Stimulated activated naive CD8-positive, alpha-beta T cell treated with anti-CD3 and anti-CD28 coated beads, Interleukin-15, amount 100 ng/mL, for 72 hours (primary cell): ENCODE results near the gene DCHS1.

ENCODE experiments used
- ATAC-seq: fragments of 150-1000 bp; cut with Tn5 transposase; 2 replicates; pipeline ENCODE4 v1.10.0; 2021; ENCODE audit warnings: mild to moderate bottlenecking, moderate library complexity
- DNase-seq, 2 donors: peaks; one replicate each; pipeline ENCODE4 v3.0.0; 2021 to 2022
- H3K27ac Mint-ChIP-seq, 2 donors: one replicate each; pipeline ENCODE4 v1.8.0; 2022; ENCODE audit warnings: mild to moderate bottlenecking in 2 of 2, mixed read lengths in 2 of 2, moderate library complexity in 2 of 2
- H3K27me3 Mint-ChIP-seq: one replicate; pipeline ENCODE4 v1.8.0; 2022; ENCODE audit warnings: mixed read lengths
- H3K4me1 Mint-ChIP-seq: one replicate; pipeline ENCODE4 v1.8.0; 2022; ENCODE audit warnings: mild to moderate bottlenecking, mixed read lengths
- H3K4me3 Mint-ChIP-seq, 2 donors: one replicate each; pipeline ENCODE4 v1.8.0; 2022; ENCODE audit warnings: mild to moderate bottlenecking in 2 of 2, mixed read lengths in 2 of 2, moderate library complexity in 1 of 2
- H3K9me3 Mint-ChIP-seq, 2 donors: one replicate each; pipeline ENCODE4 v1.8.0; 2022; ENCODE audit warnings: mixed read lengths in 2 of 2

DCHS1 gene

GRCh38 chr11:6657346-6657745, 1.7 kb upstream of the DCHS1 start:
- Mint-ChIP-seq H3K27ac (no peak overlapping the region), H3K4me3 (no peak overlapping the region), H3K9me3 (no peaks in the 10 kb centered on the region), H3K27me3 (peaks cover 11% of the 10 kb centered on the region), H3K4me1 (peaks cover 11% of the 10 kb centered on the region)
- no peak for ATAC-seq
- no peak for DNase-seq

DNA sequence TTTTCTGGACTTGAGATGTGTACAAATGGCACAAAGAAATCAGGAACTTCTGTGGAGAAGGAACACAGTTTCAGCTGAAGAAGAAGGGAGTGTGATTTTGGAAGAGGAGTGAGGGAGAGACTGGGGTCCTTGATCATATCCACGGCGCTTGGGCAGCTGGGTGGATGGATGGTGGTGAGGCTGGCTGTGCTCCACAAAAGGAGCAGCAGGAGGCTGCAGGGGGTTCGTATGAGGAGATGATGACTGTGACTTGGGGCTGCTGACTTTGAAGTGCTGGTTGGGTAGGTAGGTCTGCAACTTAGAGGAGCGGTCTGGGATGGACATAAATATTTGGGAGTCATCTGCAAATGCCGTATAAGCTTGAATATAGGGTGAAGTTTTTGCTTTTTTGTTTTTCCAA, 1.3 kb upstream of the DCHS1 start:
- Mint-ChIP-seq H3K4me1 (peaks cover 11% of the 10 kb centered on the region), H3K27me3 (peaks cover 11% of the 10 kb centered on the region), H3K4me3 (peak overlapping the region in 1 of 2 donors; percentile 80), H3K9me3 (no peaks in the 10 kb centered on the region), H3K27ac (no peak overlapping the region)
- ATAC-seq = no peak
- DNase-seq = no peak

- ATAC-seq (no peak), DNase-seq (no peak)
- Mint-ChIP-seq H3K27ac (no peak overlapping the region), H3K4me3 (peak overlapping the region; percentile 69 to 80), H3K27me3 (peaks cover 11% of the 10 kb centered on the region), H3K9me3 (no peaks in the 10 kb centered on the region), H3K4me1 (peaks cover 11% of the 10 kb centered on the region)
These were observed 941 bp upstream of the DCHS1 start for GRCh38 chr11:6656584-6656915.

GRCh38 chr11:6655020-6655789, 404 bp downstream of the DCHS1 start:
- Mint-ChIP-seq H3K27ac (no peak overlapping the region), H3K9me3 (no peaks in the 10 kb centered on the region), H3K27me3 (peaks cover 11% of the 10 kb centered on the region), H3K4me1 (peaks cover 11% of the 10 kb centered on the region), H3K4me3 (no peak overlapping the region)
- DNase-seq (peak in 1 of 2 donors; percentile 29), ATAC-seq (peak; percentile 64)

DNA sequence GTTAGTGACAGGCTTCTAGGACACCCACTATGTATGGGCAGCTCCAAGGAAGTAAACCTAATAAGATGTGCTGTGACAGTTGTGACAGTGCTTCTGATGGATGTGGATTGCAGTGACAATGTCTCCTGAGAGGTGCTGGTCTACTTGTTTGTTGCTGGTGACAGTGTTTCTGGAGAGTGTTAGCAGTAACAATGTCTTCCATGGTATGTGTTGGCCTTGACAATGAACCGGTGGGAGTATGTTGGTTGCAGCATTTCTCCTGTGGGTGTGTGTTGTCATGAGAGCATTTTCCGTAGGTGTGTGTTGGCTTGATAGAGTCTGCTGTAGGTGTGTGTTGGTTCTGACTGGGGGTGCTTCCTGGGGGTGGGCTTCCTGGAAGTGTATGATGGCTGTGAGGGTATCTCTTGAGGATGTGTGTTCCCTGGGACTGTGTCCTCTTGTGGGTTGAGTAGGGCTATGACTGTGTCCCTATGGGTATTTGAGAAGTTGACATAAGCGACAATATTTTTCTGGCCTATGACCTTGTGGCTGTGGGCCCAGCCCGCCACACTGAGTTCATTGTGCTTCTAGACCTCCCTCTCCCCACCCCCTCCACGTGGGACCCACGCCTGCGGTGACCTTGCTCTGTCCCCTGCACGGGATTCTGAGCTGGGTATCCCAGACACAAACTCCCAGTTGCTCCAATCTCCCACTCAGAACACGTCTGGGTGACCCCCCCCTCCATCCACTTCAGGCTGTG, 1.2 kb downstream of the DCHS1 start:
- Mint-ChIP-seq H3K4me3 (no peak overlapping the region), H3K9me3 (no peaks in the 10 kb centered on the region), H3K27me3 (peaks cover 11% of the 10 kb centered on the region), H3K4me1 (peaks cover 11% of the 10 kb centered on the region), H3K27ac (no peak overlapping the region)
- no peak for DNase-seq
- ATAC-seq = peak; percentile 55

DNA sequence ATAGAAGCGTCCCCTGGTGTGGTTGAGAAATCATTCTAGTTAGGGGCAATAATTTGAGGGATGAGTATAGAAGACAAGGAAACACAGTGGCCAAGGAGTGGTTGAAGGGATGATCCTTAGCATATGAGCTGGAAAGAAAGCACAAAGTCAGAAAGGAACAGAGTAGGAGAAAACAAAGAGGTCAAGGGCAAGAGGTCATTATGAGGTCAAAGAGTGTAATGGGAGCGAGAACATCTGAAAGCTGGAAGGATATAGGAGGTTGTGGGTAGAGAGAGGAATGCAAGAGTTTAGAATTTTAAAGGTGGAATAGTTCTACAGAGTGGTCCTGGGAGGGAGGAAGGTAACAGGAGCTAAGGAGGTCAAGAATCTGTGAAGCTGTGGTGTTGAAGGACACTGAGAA, 2.0 kb downstream of the DCHS1 start:
- no peak for DNase-seq
- H3K27ac Mint-ChIP-seq = no peak overlapping the region
- ATAC-seq = no peak
- H3K27me3 Mint-ChIP-seq = peaks cover 11% of the 10 kb centered on the region
- H3K4me3 Mint-ChIP-seq = no peak overlapping the region
- H3K4me1 Mint-ChIP-seq = peaks cover 11% of the 10 kb centered on the region
- H3K9me3 Mint-ChIP-seq = no peaks in the 10 kb centered on the region

GRCh38 chr11:6653097-6653496, 2.5 kb downstream of the DCHS1 start:
- H3K27ac Mint-ChIP-seq = no peak overlapping the region
- peaks cover 11% of the 10 kb centered on the region for H3K27me3 Mint-ChIP-seq

GRCh38 chr11:6652182-6652581, 3.4 kb downstream of the DCHS1 start:
- Mint-ChIP-seq H3K4me1 (peaks cover 11% of the 10 kb centered on the region), H3K4me3 (no peak overlapping the region), H3K27ac (no peak overlapping the region), H3K27me3 (peaks cover 11% of the 10 kb centered on the region), H3K9me3 (no peaks in the 10 kb centered on the region)
- DNase-seq (no peak), ATAC-seq (no peak)

More at GRCh38 chr11:6653097-6653496, 2.5 kb downstream of the DCHS1 start:
- H3K4me1 Mint-ChIP-seq = peaks cover 11% of the 10 kb centered on the region
- DNase-seq (no peak), ATAC-seq (no peak)
- no peaks in the 10 kb centered on the region for H3K9me3 Mint-ChIP-seq
- H3K4me3 Mint-ChIP-seq = no peak overlapping the region

DNA sequence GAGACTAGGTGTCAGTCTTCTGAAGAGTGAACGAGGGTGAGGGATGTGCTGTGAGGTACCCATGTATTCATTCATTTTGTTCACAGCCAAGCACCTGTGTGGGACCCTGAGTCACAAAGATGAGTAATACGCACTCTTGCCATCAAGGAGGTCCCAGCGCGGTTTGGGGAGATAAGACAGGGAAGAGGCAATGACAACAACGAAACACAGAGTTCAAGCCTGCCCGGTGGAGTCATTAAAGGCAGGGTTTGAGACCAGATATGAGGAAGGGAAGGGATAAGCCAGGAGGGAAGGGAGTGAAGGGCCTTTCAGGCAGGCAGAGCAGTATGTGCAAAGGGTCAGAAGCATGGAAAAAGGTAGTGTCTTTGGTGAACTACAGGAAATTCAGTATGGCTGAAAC, 4.6 kb downstream of the DCHS1 start:
- DNase-seq (peak in 1 of 2 donors; percentile 33), ATAC-seq (peak; percentile 51)
- peaks cover under 1% of the 10 kb centered on the region for H3K4me1 Mint-ChIP-seq
- no peaks in the 10 kb centered on the region for H3K27me3 Mint-ChIP-seq
- H3K4me3 Mint-ChIP-seq = no peak overlapping the region
- H3K9me3 Mint-ChIP-seq = no peaks in the 10 kb centered on the region
- no peak overlapping the region for H3K27ac Mint-ChIP-seq

DNA sequence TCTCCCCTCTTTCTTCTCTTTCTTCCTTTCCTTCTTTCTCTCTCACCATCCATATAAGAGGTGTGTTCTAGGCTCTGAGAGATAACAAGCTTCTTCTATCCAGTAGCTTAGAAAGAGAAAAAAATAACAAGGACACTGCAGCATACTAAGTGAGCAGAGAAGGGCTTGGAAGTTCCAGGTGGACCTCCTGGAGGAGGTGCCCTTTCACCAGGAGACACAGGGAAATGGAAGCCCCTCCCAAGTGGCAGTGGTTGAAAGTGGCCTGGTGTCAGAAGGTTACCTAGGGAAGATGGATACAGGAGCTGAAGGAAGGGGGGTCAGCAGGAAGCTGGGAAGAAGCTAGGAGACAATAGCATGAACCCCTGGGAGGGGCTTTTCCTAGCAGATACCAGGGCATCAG, 5.5 kb downstream of the DCHS1 start:
- no peak overlapping the region for H3K4me3 Mint-ChIP-seq
- H3K27me3 Mint-ChIP-seq = no peaks in the 10 kb centered on the region
- ATAC-seq (no peak), DNase-seq (no peak)
- no peak overlapping the region for H3K27ac Mint-ChIP-seq
- H3K4me1 Mint-ChIP-seq = no peaks in the 10 kb centered on the region
- no peaks in the 10 kb centered on the region for H3K9me3 Mint-ChIP-seq

DNA sequence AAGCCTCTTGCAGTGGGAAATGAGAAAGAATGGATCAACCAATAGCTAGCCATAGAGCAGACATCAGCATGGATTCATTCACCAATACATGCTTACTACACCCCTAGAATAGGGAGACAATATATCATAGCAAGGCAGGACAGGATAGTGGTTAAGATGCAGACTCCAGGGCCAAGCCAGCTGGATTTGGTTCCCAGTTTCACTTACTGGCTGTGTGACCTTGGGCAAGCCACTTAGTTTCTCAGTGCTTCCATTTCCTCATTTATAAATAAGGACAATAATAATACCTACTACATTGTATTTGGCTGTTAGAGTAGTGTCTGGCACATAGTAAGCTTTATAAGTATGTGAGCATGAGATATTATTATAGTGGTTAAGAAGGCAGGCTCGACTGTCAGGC, 7.1 kb downstream of the DCHS1 start:
- Mint-ChIP-seq H3K4me1 (no peaks in the 10 kb centered on the region), H3K4me3 (no peak overlapping the region), H3K9me3 (no peaks in the 10 kb centered on the region), H3K27ac (no peak overlapping the region), H3K27me3 (no peaks in the 10 kb centered on the region)
- ATAC-seq (no peak), DNase-seq (no peak)

- Mint-ChIP-seq H3K4me1 (no peaks in the 10 kb centered on the region), H3K9me3 (no peaks in the 10 kb centered on the region), H3K4me3 (no peak overlapping the region), H3K27ac (no peak overlapping the region), H3K27me3 (no peaks in the 10 kb centered on the region)
- no peak for DNase-seq
- ATAC-seq = no peak
These were observed 7.8 kb downstream of the DCHS1 start for GRCh38 chr11:6647836-6648235.

DNA sequence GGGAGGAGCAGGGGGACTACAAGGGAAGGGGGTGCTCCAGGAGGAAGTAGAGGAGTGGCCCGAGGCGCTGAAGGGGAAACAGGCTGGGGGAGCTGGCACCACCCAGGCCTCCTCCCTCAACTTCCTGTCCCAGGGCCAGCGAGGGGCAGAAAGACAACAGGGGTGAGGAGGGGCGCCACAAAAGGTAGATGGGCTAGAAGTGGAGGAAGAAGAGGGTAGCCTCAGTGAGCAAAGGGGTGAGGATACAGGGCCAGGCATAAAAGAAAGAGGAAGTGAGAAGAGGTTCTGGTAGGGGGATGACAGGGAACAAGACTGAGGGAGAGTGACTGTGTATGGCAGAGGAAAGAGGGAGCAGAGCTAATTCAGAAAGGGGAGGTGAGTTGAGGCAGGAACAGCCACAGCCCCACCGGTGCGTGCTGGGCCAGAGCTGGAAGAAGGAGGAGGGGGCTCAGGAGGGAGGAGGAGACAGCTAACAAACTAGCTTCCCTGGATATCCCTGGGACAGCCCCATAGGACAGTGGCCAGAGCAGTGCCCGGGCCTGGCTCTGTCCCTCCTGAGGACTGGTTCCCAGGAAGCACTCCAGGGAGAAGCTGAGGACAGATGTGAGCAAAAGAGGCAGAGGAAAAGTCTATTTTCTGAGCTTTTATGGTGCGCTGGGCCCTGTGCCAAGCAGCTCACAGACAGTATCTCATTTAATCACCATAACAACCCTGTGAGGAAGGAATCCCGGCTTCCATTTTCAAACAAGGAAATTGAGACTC, 8.5 kb downstream of the DCHS1 start:
- no peak overlapping the region for H3K4me3 Mint-ChIP-seq
- peak; percentile 37 to 49 for DNase-seq

DNA sequence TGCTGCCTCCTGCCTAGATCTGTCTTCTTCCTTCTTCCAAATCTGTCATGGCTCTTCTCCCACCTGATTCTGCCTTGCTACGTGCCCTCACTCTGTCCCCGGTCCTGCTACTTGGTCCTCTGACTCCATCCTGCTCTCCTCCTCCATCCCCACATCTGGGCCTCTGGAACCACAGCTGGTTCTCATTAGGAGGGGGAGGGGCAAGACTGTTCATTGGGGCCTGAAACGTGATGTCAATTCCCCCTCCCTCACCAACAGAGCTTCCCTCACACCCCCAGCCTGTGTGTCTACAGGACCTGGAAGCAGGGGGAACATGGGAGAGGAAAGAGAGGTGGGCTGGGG, 9.1 kb downstream of the DCHS1 start:
- no peaks in the 10 kb centered on the region for H3K4me1 Mint-ChIP-seq
- no peaks in the 10 kb centered on the region for H3K9me3 Mint-ChIP-seq
- no peak overlapping the region for H3K27ac Mint-ChIP-seq
- H3K27me3 Mint-ChIP-seq = no peaks in the 10 kb centered on the region
- peak in 1 of 2 donors; percentile 41 for DNase-seq
- peak; percentile 36 for ATAC-seq
- no peak overlapping the region for H3K4me3 Mint-ChIP-seq

More for the DNA sequence above, 8.5 kb downstream of the DCHS1 start:
- H3K4me1 Mint-ChIP-seq = no peaks in the 10 kb centered on the region
- no peak overlapping the region for H3K27ac Mint-ChIP-seq
- peak; percentile 71 for ATAC-seq
- no peaks in the 10 kb centered on the region for H3K27me3 Mint-ChIP-seq
- no peaks in the 10 kb centered on the region for H3K9me3 Mint-ChIP-seq

DNA sequence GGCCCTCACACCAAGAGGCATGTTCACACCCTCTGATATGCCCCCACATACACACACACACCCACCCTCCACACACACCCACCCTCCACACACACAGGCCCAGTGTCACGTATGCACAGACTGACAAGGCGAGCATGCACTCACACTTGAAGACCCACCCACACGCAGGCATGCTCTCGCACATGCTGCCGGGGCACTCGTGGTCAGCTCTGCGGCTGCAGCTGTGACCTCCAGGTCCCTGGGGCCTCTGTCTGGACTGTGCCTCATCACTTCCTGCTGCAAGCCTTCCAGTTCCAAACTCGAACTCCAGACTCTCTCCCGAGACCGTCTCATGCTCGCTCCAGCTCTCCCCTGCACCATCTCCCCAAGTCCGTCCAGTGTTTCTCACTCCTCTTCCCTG, 9.5 kb downstream of the DCHS1 start:
- H3K27me3 Mint-ChIP-seq = no peaks in the 10 kb centered on the region
- H3K27ac Mint-ChIP-seq = no peak overlapping the region
- H3K4me1 Mint-ChIP-seq = no peaks in the 10 kb centered on the region
- H3K4me3 Mint-ChIP-seq = no peak overlapping the region
- ATAC-seq (no peak), DNase-seq (no peak)
- no peaks in the 10 kb centered on the region for H3K9me3 Mint-ChIP-seq

DNA sequence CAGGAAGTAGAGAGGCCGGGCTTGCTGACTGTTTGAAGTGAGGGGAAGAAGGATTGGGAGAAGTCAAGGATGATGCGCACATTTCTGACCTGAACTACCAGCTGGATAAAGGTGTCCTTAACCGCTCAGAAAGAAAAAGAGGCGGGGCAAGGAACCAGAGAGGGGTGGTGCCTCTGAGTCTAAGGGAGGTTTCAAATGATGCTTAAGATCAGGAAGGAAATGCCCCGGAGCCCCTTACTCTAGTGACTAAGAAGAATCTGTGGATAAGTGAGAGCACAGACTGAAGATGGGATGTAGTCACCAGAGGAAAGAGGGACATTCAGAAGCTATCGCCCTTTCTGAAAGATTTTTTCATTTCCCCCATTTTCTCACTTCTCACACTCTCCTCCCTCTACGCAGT, 12.7 kb downstream of the DCHS1 start:
- no peaks in the 10 kb centered on the region for H3K27me3 Mint-ChIP-seq
- no peaks in the 10 kb centered on the region for H3K9me3 Mint-ChIP-seq
- no peaks in the 10 kb centered on the region for H3K4me1 Mint-ChIP-seq
- H3K27ac Mint-ChIP-seq = no peak overlapping the region
- no peak overlapping the region for H3K4me3 Mint-ChIP-seq
- ATAC-seq = no peak
- DNase-seq = no peak
